GM10847 (cell line): ENCODE results near the gene MED25.

Experiments
- POLR2A ChIP-seq: IDR thresholded peaks from 2 replicates; pipeline ENCODE4 v1.6.1; 2011; ENCODE audit not compliant: insufficient read length; ENCODE audit errors: extremely low read depth

MED25 gene

GRCh38 chr19:49817964-49818648, at the start of gene MED25:
TSS of gene MED25 (plus strand) at chr19:49818289. CDS start at chr19:49818342, 53 bp downstream.
- TF ChIP-seq POLR2A = peak; percentile 80

GRCh38 chr19:49770529-49770928, 47.6 kb upstream of the MED25 start:
- TF ChIP-seq POLR2A = no peak

- TF ChIP-seq POLR2A = no peak
These were observed 46.4 kb upstream of the MED25 start for GRCh38 chr19:49771674-49772139.

- no peak for TF ChIP-seq POLR2A
These were observed 45.1 kb upstream of the MED25 start for GRCh38 chr19:49772850-49773432.

- no peak for TF ChIP-seq POLR2A
These were observed 44.3 kb upstream of the MED25 start for GRCh38 chr19:49773663-49774350.

DNA sequence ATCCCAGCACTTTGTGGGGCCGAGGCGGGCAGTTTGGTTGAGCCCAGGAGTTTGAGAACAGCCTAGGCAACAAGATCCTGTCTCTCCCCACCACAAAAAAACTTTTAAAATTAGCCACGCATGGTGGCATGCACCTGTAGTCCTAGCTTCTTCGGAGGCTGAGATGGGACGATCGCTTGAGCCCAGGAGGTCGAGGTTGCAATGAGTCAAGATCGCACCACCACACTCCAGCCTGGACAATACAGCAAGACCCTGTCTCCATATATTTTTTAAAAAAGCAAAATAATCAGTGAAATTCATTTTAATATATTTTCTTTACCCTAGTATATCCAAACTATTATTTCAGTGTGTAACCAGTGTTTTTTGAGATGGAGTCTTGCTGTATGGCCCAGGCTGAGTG, 43.1 kb upstream of the MED25 start:
- TF ChIP-seq POLR2A = no peak

- TF ChIP-seq POLR2A = no peak
These were observed 42.2 kb upstream of the MED25 start for GRCh38 chr19:49775742-49776370.

DNA sequence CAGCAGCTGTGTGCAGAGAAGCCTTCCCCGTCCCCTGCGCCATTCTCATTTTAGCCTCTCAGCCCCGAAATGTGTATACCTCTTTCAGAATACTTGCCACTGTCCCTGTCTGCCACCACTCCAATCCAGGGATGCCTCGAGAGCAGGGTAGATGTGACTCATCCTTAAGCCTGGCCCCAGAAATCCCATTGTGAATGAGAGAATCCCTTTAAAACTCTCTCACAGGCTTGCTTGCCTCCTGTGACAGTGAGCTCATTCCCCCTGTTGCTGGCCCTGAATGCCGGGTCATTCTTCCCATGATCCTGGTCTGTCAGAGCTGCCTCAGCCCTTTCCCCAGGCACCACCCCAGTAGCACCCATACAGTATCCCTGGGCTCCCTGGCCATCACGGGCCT, 41.7 kb upstream of the MED25 start:
- no peak for TF ChIP-seq POLR2A

DNA sequence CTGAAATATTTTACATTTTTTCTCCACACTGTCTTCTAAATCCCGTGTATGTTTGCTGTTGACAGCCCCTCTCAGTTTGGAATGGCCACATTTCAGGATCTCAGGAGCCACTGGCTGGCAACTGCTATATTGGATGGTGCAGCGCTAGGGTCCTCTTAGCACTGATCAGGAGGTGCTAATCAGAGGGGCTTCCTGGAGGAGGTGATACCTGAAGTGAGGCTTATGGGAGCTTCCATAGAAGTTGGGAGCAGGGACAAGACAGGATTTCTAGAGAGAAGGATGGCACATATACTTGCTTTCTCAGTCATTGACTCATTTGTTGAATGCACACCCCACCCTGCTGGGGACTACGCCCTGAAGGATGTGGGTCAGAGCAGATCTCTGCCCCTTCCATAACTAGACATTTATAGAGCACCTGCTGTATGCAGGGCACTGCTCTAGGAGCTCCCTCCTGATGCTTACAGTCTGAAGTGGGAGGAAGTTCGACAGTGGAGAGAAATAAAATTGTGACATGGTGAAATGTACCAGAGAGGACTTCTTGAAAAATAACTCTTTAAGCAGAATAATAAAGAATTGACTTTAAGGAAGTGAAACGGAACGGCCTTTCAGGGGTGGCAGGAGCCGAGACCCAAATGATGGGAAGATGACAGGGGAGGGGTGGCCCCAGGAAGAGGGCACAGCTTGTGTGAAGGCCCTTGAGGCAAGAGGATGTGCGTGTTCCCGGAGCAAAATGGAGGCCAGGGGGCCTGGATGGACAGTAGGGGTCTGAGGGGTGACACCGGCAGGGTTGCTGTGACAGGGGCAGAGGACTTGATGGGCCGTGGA, 38.1 kb upstream of the MED25 start:
- no peak for TF ChIP-seq POLR2A

DNA sequence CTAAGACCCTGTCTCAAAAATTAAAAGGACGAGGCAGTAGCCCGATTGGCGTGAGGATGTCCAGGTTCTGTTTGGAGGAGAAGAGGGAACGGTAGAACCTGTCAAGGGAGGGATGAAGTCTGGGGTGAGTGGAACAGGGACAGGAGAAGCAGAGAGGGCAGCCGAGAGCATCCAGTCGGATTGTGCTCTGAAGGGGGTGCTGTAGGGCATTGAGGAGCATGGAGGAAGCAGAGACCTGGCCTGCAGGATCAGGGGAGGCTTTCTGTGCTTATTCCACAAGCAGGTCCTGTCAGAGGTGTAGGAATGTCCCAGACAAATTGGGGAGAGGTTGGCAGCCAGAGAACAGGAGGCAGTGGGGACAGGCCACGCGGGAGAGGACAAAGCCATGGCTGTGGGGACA, 37.2 kb upstream of the MED25 start:
- no peak for TF ChIP-seq POLR2A

DNA sequence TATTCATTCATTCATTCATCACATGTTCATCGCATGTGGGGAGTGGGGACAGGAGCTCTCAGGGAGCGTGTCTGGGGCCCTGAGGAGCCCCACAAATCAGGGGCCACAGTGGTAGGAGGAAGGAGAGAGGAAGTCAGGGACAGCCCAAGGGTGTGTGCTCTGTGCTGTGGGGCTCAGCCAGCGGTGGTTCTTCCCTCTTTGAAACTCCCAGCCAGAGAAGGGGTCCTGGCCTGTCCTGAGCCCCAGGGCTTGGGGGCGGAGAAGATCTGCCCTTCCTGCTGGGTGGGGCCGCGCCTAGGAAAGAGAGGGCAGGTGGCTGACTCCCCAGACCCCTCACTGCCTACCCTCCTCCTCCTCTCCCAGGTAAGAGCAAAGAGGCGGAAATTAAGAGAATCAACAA, 36.7 kb upstream of the MED25 start:
- no peak for TF ChIP-seq POLR2A

DNA sequence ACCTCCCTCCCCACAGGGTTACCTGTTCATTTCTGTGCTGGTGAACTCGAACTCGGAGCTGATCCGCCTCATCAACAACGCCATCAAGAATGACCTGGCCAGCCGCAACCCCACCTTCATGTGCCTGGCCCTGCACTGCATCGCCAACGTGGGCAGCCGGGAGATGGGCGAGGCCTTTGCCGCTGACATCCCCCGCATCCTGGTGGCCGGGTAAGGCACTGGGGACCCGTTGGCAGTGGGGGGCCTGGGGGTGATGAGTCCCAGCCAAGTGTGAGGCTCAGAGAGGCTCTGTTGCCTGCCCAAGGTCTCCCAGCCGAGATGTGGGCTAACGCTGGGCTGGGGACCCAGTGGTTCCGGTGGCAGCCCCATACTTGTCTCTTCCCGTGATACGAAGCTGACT, 35.6 kb upstream of the MED25 start:
- TF ChIP-seq POLR2A = no peak

GRCh38 chr19:49786376-49786820, 31.7 kb upstream of the MED25 start:
- no peak for TF ChIP-seq POLR2A

DNA sequence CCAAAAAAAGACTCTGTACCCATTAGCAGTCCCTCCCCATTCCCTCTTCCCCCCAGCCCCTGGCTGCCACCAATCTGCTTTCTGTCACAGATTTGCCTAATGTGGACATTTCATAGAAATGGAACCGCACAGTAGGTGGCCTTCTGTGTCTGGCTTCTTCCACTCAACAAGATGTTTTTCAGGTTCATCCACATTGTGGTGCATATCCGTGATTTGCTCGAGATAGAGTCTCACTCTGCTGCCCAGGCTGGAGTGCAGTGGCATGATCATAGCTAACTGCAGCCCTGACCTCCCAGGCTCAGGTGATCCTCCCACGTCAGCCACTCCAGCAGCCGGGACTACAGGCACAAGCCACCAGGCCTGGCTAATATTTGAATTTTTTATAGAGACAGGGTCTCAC, 30.3 kb upstream of the MED25 start:
- TF ChIP-seq POLR2A = no peak

GRCh38 chr19:49788857-49789256, 29.2 kb upstream of the MED25 start:
- no peak for TF ChIP-seq POLR2A
